ENCODE measurements around the gene CD151. TPM values are rescaled to one million over a fixed set of nuclear protein-coding genes. Genes with fewer than 3 reads are reported as not detected.

The CD151 gene
- polyA plus RNA-seq, 1 experiment: 2,262 TPM

- ChIA-PET POLR2A (interaction anchor here (0.7 to 2.1 kb wide), 6 partner anchors 8 to 331 kb away, joined by 3 to 32 read pairs (median 8); partner anchors contain the start of genes CD151, RPLP2 and TSPAN4), CTCF (interaction anchor here (1.0 to 1.9 kb wide), 6 partner anchors 9 to 233 kb away, joined by 3 to 8 read pairs (median 4); no protein-coding TSS in a partner anchor)
- TF ChIP-seq, protein P1, sequence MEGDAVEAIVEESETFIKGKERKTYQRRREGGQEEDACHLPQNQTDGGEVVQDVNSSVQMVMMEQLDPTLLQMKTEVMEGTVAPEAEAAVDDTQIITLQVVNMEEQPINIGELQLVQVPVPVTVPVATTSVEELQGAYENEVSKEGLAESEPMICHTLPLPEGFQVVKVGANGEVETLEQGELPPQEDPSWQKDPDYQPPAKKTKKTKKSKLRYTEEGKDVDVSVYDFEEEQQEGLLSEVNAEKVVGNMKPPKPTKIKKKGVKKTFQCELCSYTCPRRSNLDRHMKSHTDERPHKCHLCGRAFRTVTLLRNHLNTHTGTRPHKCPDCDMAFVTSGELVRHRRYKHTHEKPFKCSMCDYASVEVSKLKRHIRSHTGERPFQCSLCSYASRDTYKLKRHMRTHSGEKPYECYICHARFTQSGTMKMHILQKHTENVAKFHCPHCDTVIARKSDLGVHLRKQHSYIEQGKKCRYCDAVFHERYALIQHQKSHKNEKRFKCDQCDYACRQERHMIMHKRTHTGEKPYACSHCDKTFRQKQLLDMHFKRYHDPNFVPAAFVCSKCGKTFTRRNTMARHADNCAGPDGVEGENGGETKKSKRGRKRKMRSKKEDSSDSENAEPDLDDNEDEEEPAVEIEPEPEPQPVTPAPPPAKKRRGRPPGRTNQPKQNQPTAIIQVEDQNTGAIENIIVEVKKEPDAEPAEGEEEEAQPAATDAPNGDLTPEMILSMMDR (IDR thresholded peaks at IDR 0.05; ENCODE audit: insufficient read depth, low read depth, low read length): no peak
- DNase-seq (ENCODE audit: low read depth): no peak
- Histone ChIP-seq H3K36me3 (ENCODE audit: control insufficient read depth, insufficient read depth, low read length) (peaks cover 15% of the 10 kb centered on the region), H3K27me3 (ENCODE audit: control insufficient read depth, insufficient read depth, low read length) (no peaks in the 10 kb centered on the region), H3K4me3 (ENCODE audit: low read depth, low read length) (peak within 1 kb of the TSS; percentile 83)
Observed at GRCh38 chr11:818396-819128, 14.2 kb upstream of the CD151 start, which contains the start of gene PNPLA2. TSS of gene PNPLA2 (plus strand) at chr11:818914. CDS start at chr11:819719, 805 bp downstream.

GRCh38 chr11:819129-819931 is 13.4 kb upstream of the CD151 start:
- no peaks in the 10 kb centered on the region for H3K27me3 ChIP-seq (ENCODE audit: control insufficient read depth, insufficient read depth, low read length)
- DNase-seq (ENCODE audit: low read depth): no peak
- ChIA-PET CTCF (interaction anchor here (1.0 to 1.9 kb wide), 8 partner anchors 10 to 250 kb away, joined by 3 to 8 read pairs (median 4); no protein-coding TSS in a partner anchor), POLR2A (interaction anchor here (0.7 to 2.1 kb wide), 6 partner anchors 8 to 330 kb away, joined by 3 to 32 read pairs (median 8); partner anchors contain the start of genes CD151, RPLP2 and TSPAN4)
- TF ChIP-seq, protein P1 (IDR thresholded peaks at IDR 0.05; ENCODE audit: insufficient read depth, low read depth, low read length): peak; percentile 12; the same call in 1 of the 2 replicates
- peak overlapping the region; percentile 83 for H3K4me3 ChIP-seq (ENCODE audit: low read depth, low read length)
- peaks cover 16% of the 10 kb centered on the region for H3K36me3 ChIP-seq (ENCODE audit: control insufficient read depth, insufficient read depth, low read length)

DNA sequence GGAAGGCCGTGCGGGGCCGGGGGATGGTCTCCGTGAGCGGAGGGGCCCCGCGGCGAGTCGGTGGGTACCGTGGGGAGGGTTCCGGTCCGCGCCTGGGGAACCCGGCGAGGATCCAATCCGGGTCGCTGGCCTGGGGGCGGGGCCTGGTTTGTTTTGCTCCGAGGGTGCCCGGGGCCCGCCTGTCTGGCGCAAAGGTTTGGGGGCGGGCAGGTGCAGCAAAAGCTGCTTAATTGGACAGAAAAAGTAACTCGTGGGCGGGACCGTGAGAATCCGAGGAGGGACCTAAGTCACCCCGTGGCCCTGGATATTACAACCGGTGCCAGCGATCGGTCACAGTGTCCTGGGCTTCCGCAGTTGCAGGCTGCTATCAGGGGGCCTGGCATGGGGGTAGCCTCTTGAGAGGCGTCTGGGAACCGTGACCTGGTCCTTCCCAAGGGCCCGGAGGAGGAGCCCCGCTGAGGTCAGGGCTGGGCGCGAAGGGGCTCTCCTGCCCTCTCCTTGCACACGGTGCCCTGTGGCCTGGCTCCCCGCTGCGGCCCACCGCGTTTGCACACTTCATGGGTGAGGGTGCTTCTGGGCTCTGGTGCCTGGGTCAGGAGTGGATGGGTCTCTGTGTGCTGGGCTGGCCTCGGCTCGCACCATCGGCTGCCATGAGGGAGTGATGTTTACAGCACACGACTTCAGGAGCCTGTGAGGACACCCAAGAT is 12.7 kb upstream of the CD151 start:
- CTCF ChIA-PET: interaction anchor here (1.0 to 1.9 kb wide), 5 partner anchors 10 to 251 kb away, joined by 3 to 8 read pairs (median 3); no protein-coding TSS in a partner anchor

GRCh38 chr11:820655-821511 is 11.9 kb upstream of the CD151 start:
- H3K36me3 ChIP-seq (ENCODE audit: control insufficient read depth, insufficient read depth, low read length): peaks cover 30% of the 10 kb centered on the region
- peak overlapping the region; percentile 83 for H3K4me3 ChIP-seq (ENCODE audit: low read depth, low read length)
- ChIA-PET POLR2A (interaction anchor here (0.6 to 2.1 kb wide), 2 partner anchors 12 to 25 kb away, joined by 4 to 24 read pairs; partner anchors contain the start of gene RPLP2), CTCF (no interaction called here)
- TF ChIP-seq, protein P1 (IDR thresholded peaks at IDR 0.05; ENCODE audit: insufficient read depth, low read depth, low read length): no peak
- H3K27me3 ChIP-seq (ENCODE audit: control insufficient read depth, insufficient read depth, low read length): no peaks in the 10 kb centered on the region
- no peak for DNase-seq (ENCODE audit: low read depth)

More for the DNA sequence above, 12.7 kb upstream of the CD151 start:
- Histone ChIP-seq H3K36me3 (ENCODE audit: control insufficient read depth, insufficient read depth, low read length) (peaks cover 24% of the 10 kb centered on the region), H3K27me3 (ENCODE audit: control insufficient read depth, insufficient read depth, low read length) (no peaks in the 10 kb centered on the region), H3K4me3 (ENCODE audit: low read depth, low read length) (peak overlapping the region; percentile 83)
- TF ChIP-seq, protein P1 (IDR thresholded peaks at IDR 0.05; ENCODE audit: insufficient read depth, low read depth, low read length): no peak
- POLR2A ChIA-PET: interaction anchor here (0.6 to 2.1 kb wide), 3 partner anchors 11 to 24 kb away, joined by 4 to 32 read pairs (median 24); partner anchors contain the start of genes RPLP2 and TSPAN4
- no peak for DNase-seq (ENCODE audit: low read depth)

All from BJ (cell line).